ENCODE data around the gene SULT4A1. TPM values are rescaled to one million over a fixed set of nuclear protein-coding genes. Genes with fewer than 3 reads are reported as not detected.

Gene SULT4A1
- total RNA-seq, 1 experiment from 2014 or later: 15.0 TPM

DNA sequence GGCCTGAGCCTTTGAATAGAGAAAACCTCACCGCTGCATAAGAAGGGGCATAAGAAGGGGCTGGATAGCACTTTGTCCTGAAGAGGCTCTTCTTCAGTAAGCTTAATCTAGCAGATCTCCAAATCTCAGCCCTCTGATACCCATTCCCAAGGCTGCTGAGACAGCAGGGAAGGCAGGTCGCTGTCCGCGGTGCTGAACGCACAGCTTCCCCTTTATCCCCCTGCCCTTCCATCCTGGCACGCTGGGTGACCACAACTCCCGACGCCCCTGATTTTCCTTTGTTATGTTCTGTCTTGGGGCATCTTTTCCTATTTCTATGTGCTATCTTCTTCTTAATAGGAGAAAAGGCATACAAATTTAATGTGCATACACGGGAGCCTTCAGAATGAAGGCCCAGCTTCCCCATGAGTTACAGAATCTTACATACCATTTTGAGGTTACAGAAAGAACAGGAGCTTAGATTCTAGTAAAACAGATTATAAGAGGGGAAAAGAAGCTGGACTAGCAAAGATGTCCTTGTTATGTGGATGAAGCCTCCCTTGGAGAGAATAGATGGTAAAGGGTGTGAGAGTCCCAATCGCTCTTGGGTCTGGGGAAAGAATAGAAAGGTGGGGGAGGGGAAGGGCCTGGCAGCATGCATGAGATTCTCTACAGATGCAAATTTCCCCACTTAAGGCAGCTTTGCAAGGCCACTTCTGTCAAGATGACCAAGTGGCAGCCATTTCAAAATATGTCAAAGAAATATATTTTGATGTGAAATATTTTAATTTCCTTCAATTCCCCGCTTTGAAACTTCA, 5.7 kb upstream of the SULT4A1 start:
- H3K79me2 ChIP-seq (ENCODE audit: insufficient read depth, low read length): no peaks in the 10 kb centered on the region
- H3K27ac ChIP-seq (ENCODE audit: insufficient read length, low read depth, low read length): peak overlapping the region; percentile 37
- H3K9me3 ChIP-seq (ENCODE audit: control insufficient read depth, low read depth, low read length): no peaks in the 10 kb centered on the region
- H3K23ac ChIP-seq (ENCODE audit: insufficient read length, low read depth, low read length): no peak overlapping the region
- Mint-ChIP-seq H3K36me3 (ENCODE audit: insufficient read depth in 1 of 3, low read depth in 3 of 3) (peaks cover 0 to 32% (median 6%) of the 10 kb centered on the region in 3 experiments; a peak in 5 of 7 replicates), H3K4me3 (peak overlapping the region; percentile 30 to 63), H3K9me3 (peaks cover 20 to 31% of the 10 kb centered on the region in 2 experiments), H3K27me3 (ENCODE audit: low read depth) (peaks cover 14% of the 10 kb centered on the region), H3K4me1 (peaks cover 22 to 23% of the 10 kb centered on the region in 2 experiments), H3K27ac (peak overlapping the region in 2 of 3 experiments; percentile 78 to 86; a peak in 5 of 7 replicates)
- H3K9ac ChIP-seq (ENCODE audit: extremely low read depth, insufficient read length, low read length): no peak overlapping the region
- no peak overlapping the region for H2AFZ ChIP-seq (ENCODE audit: low read length)
- H3K4me2 ChIP-seq (ENCODE audit: insufficient read depth, insufficient read length, low read length): peak overlapping the region; percentile 62
- H3K4ac ChIP-seq (ENCODE audit: low read depth, low read length): no peak overlapping the region
- H4K8ac ChIP-seq (replicated peaks; ENCODE audit: insufficient read length, low read depth, low read length): no peak overlapping the region
- no peaks in the 10 kb centered on the region for H3K23me2 ChIP-seq (ENCODE audit: insufficient read length, low read depth, low read length, poor library complexity, severe bottlenecking)
- no peaks in the 10 kb centered on the region; the same call in 1 of the 2 replicates for H3K4me1 ChIP-seq (ENCODE audit: insufficient read depth, low read length)
- no peak overlapping the region for H2BK15ac ChIP-seq (ENCODE audit: low read depth, low read length)
- H3K14ac ChIP-seq (ENCODE audit: insufficient read depth, low read length): no peak overlapping the region
- H2BK20ac ChIP-seq (ENCODE audit: low read depth, low read length, poor library complexity, severe bottlenecking): no peak overlapping the region
- H2BK12ac ChIP-seq (ENCODE audit: insufficient read length, low read depth, low read length): no peak overlapping the region
- H4K5ac ChIP-seq (ENCODE audit: insufficient read length, low read depth, low read length): no peak overlapping the region
- H3K27me3 ChIP-seq (ENCODE audit: insufficient read depth, low read length): no peaks in the 10 kb centered on the region
- peak; percentile 89 for DNase-seq
- H2BK5ac ChIP-seq (ENCODE audit: insufficient read length, low read length): no peak overlapping the region
- no peaks in the 10 kb centered on the region for H4K20me1 ChIP-seq (ENCODE audit: control insufficient read depth, insufficient read depth, insufficient read length)
- TF ChIP-seq, protein P1, sequence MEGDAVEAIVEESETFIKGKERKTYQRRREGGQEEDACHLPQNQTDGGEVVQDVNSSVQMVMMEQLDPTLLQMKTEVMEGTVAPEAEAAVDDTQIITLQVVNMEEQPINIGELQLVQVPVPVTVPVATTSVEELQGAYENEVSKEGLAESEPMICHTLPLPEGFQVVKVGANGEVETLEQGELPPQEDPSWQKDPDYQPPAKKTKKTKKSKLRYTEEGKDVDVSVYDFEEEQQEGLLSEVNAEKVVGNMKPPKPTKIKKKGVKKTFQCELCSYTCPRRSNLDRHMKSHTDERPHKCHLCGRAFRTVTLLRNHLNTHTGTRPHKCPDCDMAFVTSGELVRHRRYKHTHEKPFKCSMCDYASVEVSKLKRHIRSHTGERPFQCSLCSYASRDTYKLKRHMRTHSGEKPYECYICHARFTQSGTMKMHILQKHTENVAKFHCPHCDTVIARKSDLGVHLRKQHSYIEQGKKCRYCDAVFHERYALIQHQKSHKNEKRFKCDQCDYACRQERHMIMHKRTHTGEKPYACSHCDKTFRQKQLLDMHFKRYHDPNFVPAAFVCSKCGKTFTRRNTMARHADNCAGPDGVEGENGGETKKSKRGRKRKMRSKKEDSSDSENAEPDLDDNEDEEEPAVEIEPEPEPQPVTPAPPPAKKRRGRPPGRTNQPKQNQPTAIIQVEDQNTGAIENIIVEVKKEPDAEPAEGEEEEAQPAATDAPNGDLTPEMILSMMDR (conservative IDR thresholded peaks at IDR 0.05): no peak
- WGBS (ENCODE audit: extremely low coverage, insufficient read length, low lambda C conversion rate): no CpG with 5 or more reads among the region's 11 CpGs
- H2BK120ac ChIP-seq (ENCODE audit: low read depth, low read length, poor library complexity, severe bottlenecking): no peak overlapping the region
- no peak overlapping the region for H4K91ac ChIP-seq (ENCODE audit: insufficient read length, low read depth, low read length)
- no peaks in the 10 kb centered on the region for H3K79me1 ChIP-seq (ENCODE audit: insufficient read depth, low read depth, low read length, poor library complexity, severe bottlenecking)
- no peak overlapping the region for H3T11ph ChIP-seq (ENCODE audit: low read length)
- H2AK5ac ChIP-seq (ENCODE audit: insufficient read length, low read length): no peak overlapping the region
- H3K18ac ChIP-seq (ENCODE audit: insufficient read length, low read depth, low read length): no peak overlapping the region
- no peak overlapping the region for H3K56ac ChIP-seq (ENCODE audit: insufficient read length, low read depth, low read length)

Data from H9 (cell line).